Glutamatergic neuron (in vitro differentiated cells): ENCODE results near the gene SORBS2. TPM values are rescaled to one million over a fixed set of nuclear protein-coding genes. Genes with fewer than 3 reads are reported as not detected.

Experiments
- DNase-seq: peaks from one replicate; pipeline ENCODE4 v3.0.0; 2022
- H3K27ac Mint-ChIP-seq: one replicate; pipeline ENCODE4 v1.8.0; 2020; ENCODE audit warnings: mild to moderate bottlenecking, mixed read lengths, inconsistent platforms; ENCODE audit not compliant: unreplicated experiment
- H3K27me3 Mint-ChIP-seq: one replicate; pipeline ENCODE4 v1.8.0; 2020; ENCODE audit warnings: mild to moderate bottlenecking, moderate library complexity, mixed read lengths, inconsistent platforms; ENCODE audit not compliant: unreplicated experiment
- H3K36me3 Mint-ChIP-seq: one replicate; pipeline ENCODE4 v1.8.0; 2020; ENCODE audit warnings: mild to moderate bottlenecking, mixed read lengths, inconsistent platforms; ENCODE audit not compliant: unreplicated experiment
- H3K4me1 Mint-ChIP-seq: one replicate; pipeline ENCODE4 v1.8.0; 2020; ENCODE audit warnings: mild to moderate bottlenecking, low read depth, mixed read lengths, inconsistent platforms; ENCODE audit not compliant: unreplicated experiment
- H3K4me3 Mint-ChIP-seq: one replicate; pipeline ENCODE4 v1.8.0; 2020; ENCODE audit warnings: mild to moderate bottlenecking, mixed read lengths, inconsistent platforms; ENCODE audit not compliant: unreplicated experiment
- H3K9me3 Mint-ChIP-seq: one replicate; pipeline ENCODE4 v1.8.0; 2020; ENCODE audit warnings: mild to moderate bottlenecking, moderate library complexity, mixed read lengths, inconsistent platforms; ENCODE audit not compliant: unreplicated experiment
- total RNA-seq: library from RNA; stranded (reverse); fragmentation: NEBNext Ultra II Directional; extraction: Animal tissue kit (Norgen Biotek cat#: 25700); gene quantifications from one replicate; pipeline ENCODE4 v1.2.1, GENCODE V29; 2021; ENCODE audit not compliant: unreplicated experiment
- TF ChIP-seq, protein P1 (sequence below): fragments of 200-600 bp; sonication (generic); IDR thresholded peaks from one replicate; pipeline ENCODE4 v1.5.0; 2021; ENCODE audit not compliant: partially characterized antibody, unreplicated experiment

The SORBS2 gene
- total RNA-seq, 1 donor from 2014 or later: 95.5 TPM

DNA sequence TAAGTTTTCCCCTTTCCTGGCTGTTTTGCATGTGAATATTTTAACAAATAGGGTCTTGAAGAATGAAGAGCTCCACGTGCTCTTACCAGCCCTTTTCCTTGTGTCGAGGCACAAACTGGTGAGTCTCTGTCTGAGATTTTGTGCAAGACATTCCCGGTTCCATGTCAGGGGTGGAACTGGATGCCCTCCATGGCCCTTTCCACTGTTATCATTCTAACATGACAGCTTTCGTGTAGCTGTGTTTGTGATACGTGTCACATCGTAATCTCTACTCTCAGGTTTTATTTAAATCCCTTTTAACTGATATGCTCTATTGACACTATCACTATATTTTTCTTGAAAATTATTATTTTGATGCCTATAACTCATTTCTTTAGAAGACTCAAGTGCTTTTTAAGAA, 130.4 kb downstream of the SORBS2 start:
- Mint-ChIP-seq H3K27me3 (no peaks in the 10 kb centered on the region), H3K36me3 (no peaks in the 10 kb centered on the region), H3K4me1 (peaks cover 6% of the 10 kb centered on the region), H3K27ac (no peak overlapping the region), H3K4me3 (no peak overlapping the region), H3K9me3 (peaks cover 4% of the 10 kb centered on the region)
- DNase-seq: no peak
- TF ChIP-seq, protein P1, sequence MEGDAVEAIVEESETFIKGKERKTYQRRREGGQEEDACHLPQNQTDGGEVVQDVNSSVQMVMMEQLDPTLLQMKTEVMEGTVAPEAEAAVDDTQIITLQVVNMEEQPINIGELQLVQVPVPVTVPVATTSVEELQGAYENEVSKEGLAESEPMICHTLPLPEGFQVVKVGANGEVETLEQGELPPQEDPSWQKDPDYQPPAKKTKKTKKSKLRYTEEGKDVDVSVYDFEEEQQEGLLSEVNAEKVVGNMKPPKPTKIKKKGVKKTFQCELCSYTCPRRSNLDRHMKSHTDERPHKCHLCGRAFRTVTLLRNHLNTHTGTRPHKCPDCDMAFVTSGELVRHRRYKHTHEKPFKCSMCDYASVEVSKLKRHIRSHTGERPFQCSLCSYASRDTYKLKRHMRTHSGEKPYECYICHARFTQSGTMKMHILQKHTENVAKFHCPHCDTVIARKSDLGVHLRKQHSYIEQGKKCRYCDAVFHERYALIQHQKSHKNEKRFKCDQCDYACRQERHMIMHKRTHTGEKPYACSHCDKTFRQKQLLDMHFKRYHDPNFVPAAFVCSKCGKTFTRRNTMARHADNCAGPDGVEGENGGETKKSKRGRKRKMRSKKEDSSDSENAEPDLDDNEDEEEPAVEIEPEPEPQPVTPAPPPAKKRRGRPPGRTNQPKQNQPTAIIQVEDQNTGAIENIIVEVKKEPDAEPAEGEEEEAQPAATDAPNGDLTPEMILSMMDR: no peak

DNA sequence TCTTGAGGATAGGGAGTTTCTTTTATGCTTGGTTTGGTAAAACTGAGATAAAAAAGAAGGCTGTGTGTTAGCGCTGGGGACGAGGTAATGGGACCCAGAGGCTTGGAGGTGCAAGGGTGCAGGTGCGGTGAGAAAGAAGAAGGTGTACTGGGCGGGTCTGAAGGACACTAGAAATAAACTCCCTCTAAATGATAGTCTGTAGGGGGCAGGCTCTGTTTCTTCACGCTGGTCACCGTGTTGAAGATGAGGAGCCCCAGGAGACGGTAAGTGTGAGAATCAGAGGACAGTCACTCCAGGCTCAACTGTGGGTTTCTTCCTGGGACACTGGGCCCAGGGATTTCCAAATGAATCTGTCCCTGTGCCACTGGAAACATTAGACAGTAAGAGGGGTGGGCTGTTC, 131.4 kb downstream of the SORBS2 start:
- no peak overlapping the region for H3K4me3 Mint-ChIP-seq
- peaks cover 6% of the 10 kb centered on the region for H3K4me1 Mint-ChIP-seq
- peaks cover 4% of the 10 kb centered on the region for H3K9me3 Mint-ChIP-seq
- no peak overlapping the region for H3K27ac Mint-ChIP-seq
- TF ChIP-seq, protein P1: no peak
- no peaks in the 10 kb centered on the region for H3K36me3 Mint-ChIP-seq
- no peaks in the 10 kb centered on the region for H3K27me3 Mint-ChIP-seq
- no peak for DNase-seq

DNA sequence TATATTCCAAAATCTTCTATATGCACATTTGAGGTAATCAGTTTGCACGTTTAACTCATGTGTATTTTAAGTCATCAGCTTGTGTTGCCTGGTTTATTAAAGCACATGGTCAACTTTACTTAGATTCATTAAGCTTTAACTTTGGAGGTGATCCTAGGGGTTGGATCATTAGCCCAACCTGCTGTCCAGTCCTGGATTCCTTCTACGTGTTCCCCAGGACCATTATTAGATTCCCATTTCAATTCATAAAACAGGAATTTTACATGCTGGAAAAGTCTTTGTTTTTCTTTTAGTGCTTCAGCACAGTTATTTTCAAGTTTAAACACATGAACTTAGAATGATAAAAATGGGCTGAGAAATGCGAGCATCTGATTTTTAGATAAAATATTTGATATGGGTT, 132.5 kb downstream of the SORBS2 start:
- Mint-ChIP-seq H3K27me3 (no peaks in the 10 kb centered on the region), H3K4me1 (peaks cover 6% of the 10 kb centered on the region), H3K9me3 (peaks cover 5% of the 10 kb centered on the region), H3K27ac (no peak overlapping the region), H3K36me3 (no peaks in the 10 kb centered on the region), H3K4me3 (no peak overlapping the region)
- DNase-seq: no peak
- TF ChIP-seq, protein P1: no peak

DNA sequence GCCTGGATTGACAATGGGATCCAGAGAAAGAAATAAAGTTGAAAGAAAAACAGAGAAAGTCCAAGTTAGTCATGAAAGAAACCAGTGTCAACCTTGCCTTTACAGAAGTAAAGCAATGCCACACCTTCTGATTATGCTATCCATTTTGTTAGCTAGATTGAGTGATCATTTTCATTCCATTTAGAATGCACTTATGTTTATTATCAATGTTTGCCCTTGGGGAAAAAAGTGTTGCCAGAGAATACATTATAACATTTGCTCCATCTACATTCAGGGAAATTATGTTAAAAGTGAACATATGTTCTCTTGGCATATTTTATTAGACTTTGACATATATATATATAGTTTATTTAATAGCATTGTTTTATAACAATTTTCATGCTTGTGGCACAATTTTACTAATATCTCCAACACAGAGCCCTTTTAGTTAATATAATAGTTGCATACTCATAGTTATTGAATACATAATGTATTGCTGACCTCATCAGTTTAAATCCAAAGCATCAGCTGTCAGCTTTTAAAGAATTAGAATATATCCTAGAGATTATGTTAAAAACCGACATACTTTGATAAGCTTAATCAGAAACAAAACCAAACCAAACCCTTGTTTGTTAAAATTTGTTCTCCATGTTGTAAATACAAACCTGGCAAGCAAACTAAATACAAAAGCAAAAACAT, 134.2 kb downstream of the SORBS2 start:
- TF ChIP-seq, protein P1: no peak
- Mint-ChIP-seq H3K4me1 (peaks cover 6% of the 10 kb centered on the region), H3K9me3 (peaks cover 6% of the 10 kb centered on the region), H3K27ac (no peak overlapping the region), H3K4me3 (no peak overlapping the region), H3K27me3 (peaks cover 7% of the 10 kb centered on the region), H3K36me3 (no peaks in the 10 kb centered on the region)
- DNase-seq: no peak

DNA sequence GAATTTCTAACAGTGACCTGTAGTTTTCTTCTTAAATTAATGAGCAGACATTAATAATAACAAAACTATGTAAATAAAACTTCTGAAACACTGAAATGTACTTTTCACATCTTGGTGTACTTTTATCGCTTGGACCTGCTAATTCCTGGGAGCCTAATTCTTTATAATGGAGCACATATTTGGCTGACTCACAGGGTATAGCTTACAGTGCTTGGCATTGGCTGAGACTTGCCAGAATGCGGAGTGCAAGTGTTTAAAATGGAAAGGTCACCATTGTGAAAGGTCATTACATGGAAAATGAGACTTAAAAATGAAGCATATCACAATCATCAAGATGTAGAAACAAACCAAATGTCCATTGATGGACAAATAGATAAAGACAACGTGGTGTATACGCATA, 139.4 kb downstream of the SORBS2 start:
- no peaks in the 10 kb centered on the region for H3K36me3 Mint-ChIP-seq
- TF ChIP-seq, protein P1: no peak
- DNase-seq: no peak
- no peak overlapping the region for H3K27ac Mint-ChIP-seq
- H3K27me3 Mint-ChIP-seq: peaks cover 9% of the 10 kb centered on the region
- peaks cover 2% of the 10 kb centered on the region for H3K9me3 Mint-ChIP-seq
- H3K4me3 Mint-ChIP-seq: no peak overlapping the region
- peaks cover 33% of the 10 kb centered on the region for H3K4me1 Mint-ChIP-seq
